ENCODE data around the gene NTNG2.

The NTNG2 gene

DNA sequence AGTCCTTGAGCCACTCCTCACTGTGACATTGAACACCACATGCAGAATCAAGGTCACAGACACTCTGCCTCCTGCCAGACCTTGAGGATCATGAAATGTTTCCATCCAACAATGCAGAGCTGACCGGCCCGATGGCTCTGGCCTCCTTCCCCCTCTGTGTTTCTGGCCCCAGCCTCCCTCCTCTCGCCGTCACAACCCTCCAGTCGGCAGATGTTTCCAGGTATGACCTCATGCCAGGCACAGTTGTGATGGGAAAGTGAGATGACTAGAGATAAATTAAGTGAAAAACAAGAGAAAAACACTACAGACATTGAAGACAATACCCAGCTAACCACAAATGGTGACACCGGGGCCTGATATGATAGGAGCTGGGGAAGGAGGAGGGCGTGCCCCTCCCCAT lies 9.8 kb downstream of the NTNG2 start:
- DNase-seq (ENCODE audit: low read depth): no peak

GRCh38 chr9:132172185-132172584 lies 10.3 kb downstream of the NTNG2 start:
- no peak for DNase-seq (ENCODE audit: low read depth)

DNA sequence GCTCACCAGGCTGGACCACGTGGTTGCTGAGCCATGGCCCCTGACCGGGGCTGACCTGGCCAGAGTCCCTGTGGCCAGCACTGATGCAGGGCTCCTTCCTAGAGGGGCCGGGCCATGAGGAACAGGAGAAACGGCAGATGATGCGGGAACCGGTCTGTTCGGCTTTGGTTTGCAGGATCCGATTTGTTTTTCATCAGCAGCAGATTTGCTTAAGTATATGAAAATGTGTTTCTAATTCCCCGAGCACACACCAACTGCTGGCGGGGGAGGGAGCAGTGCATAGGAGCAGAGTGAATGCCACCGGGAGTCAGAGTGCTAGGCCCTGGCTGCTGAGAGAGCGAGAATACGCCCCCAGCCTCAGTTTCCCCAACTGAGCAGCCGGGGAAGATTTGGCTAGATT lies 13.6 kb downstream of the NTNG2 start:
- no peak for DNase-seq (ENCODE audit: low read depth)

GRCh38 chr9:132176338-132176737 lies 14.5 kb downstream of the NTNG2 start:
- no peak for DNase-seq (ENCODE audit: low read depth)

GRCh38 chr9:132181796-132182313 lies 20.0 kb downstream of the NTNG2 start:
- DNase-seq (ENCODE audit: low read depth): no peak

- no peak for DNase-seq (ENCODE audit: low read depth)
Observed at GRCh38 chr9:132182314-132183091, 20.6 kb downstream of the NTNG2 start.

- no peak for DNase-seq (ENCODE audit: low read depth)
Observed at GRCh38 chr9:132183134-132183533, 21.3 kb downstream of the NTNG2 start.

DNA sequence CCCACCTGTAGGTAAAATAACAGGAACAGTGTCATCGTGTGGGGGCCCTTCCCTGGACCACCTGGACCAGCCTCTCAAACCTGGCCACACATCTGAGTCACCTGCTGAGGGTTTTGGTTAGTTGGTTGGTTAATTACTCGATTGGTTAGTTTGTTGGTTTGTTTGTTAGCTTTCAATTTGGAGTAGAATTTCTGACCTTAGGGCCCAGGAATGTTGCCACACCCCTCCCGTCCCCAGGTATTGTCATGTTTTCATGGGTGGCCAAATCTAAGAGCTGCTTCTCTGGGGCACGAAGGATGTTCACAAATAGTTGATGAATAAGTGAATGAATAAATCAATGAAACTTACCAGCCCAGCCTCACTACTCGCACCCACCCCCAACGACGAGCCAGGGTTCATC lies 21.9 kb downstream of the NTNG2 start:
- DNase-seq (ENCODE audit: low read depth): no peak

DNA sequence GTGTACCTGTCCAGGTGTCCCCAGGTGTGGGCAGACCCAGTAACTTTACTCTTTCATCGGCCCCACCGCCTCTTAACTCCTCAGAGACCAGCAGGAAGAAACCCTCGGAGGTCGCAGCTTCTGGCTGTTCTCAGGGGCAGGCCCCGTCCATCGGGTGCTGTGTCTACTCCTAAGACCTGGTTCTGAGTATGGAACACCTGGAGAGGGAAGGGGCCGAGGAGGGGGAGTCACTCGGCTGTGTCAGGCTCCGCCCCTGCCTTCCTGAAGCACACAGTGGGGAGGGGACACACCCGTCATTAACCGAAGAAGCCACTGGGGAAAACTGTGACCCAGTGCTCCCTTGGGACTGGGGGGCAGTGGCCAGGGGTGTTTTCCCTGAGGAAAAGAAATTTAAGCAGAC lies 22.3 kb downstream of the NTNG2 start:
- no peak for DNase-seq (ENCODE audit: low read depth)

- no peak for DNase-seq (ENCODE audit: low read depth)
Observed at GRCh38 chr9:132185073-132186009, 23.5 kb downstream of the NTNG2 start.

GRCh38 chr9:132187121-132187620 lies 25.3 kb downstream of the NTNG2 start:
- no peak for DNase-seq (ENCODE audit: low read depth)

GRCh38 chr9:132190966-132191365 lies 29.1 kb downstream of the NTNG2 start:
- no peak for DNase-seq (ENCODE audit: low read depth)

DNA sequence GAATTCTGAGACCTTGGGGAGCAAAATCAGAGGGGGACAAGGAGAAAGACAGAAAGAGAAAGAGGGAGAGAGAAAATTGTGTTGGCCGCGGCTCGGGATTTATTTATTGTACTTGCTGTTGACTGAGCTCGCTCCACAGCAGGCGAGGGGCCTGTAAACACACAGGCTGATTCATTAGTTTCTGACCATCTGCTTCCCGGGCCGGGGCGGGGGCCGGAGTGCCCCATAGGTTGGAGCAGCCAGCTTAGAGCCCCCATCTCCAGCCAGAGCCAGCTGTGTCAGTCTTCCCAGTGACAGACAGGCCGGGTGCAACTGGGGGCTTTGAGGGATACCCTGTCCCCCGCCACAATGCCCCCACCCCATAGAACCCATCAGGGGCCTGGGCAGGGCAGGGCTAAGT lies 30.9 kb downstream of the NTNG2 start:
- DNase-seq (ENCODE audit: low read depth): no peak

DNA sequence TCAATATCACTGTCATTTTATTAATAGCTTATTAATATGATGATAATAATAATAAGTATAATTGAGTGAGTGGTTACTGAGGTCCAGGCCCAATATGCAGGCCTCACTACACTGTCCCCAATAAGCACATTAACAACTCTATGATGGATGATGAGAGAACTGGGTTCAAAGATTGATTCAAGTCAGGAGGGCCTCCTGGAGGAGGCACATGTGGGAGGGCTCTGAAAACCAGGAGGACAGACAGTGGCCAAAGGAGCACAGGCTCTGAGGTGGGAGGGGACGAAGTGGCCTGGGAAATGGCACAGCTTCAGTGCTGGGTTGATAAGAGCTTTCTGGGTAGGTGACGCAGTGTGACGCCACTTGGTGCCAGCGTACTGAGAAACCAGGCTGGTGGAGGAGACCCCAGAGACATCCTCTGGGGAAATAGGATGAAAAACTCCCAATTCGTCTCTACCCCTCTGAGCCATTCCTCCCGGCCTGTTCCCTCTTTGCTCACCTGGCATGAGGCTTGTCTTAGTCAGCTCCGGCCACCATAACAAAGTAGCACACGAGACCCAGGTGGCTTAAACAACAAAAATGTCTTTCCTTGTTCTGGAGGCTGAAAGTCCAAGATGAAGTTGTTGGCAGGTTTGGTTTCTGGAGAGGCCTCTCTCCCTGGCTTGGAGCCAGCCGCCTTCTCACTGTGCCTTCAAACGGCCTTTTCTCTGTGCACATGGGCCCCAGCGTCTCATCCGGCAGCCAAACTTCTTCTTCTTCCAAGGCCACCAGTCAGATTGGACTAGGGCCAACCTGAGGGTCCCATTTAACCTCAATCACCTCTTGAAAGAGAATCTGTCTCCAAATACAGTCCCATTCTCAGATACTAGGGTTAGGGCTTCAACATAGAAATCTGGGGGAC lies 31.6 kb downstream of the NTNG2 start:
- DNase-seq (ENCODE audit: low read depth): no peak

GRCh38 chr9:132194508-132194907 lies 32.6 kb downstream of the NTNG2 start:
- no peak for DNase-seq (ENCODE audit: low read depth)

GRCh38 chr9:132197315-132197714 lies 35.5 kb downstream of the NTNG2 start:
- no peak for DNase-seq (ENCODE audit: low read depth)

DNA sequence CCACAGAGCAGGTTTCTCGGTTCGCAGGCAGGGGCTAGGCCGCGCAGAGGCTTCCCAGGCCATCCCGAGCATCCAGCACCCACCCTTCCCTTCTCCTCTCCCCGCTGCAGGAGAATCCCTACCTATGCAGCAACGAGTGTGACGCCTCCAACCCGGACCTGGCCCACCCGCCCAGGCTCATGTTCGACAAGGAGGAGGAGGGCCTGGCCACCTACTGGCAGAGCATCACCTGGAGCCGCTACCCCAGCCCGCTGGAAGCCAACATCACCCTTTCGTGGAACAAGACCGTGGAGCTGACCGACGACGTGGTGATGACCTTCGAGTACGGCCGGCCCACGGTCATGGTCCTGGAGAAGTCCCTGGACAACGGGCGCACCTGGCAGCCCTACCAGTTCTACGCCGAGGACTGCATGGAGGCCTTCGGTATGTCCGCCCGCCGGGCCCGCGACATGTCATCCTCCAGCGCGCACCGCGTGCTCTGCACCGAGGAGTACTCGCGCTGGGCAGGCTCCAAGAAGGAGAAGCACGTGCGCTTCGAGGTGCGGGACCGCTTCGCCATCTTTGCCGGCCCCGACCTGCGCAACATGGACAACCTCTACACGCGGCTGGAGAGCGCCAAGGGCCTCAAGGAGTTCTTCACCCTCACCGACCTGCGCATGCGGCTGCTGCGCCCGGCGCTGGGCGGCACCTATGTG lies 36.1 kb downstream of the NTNG2 start:
- no peak for DNase-seq (ENCODE audit: low read depth)

DNA sequence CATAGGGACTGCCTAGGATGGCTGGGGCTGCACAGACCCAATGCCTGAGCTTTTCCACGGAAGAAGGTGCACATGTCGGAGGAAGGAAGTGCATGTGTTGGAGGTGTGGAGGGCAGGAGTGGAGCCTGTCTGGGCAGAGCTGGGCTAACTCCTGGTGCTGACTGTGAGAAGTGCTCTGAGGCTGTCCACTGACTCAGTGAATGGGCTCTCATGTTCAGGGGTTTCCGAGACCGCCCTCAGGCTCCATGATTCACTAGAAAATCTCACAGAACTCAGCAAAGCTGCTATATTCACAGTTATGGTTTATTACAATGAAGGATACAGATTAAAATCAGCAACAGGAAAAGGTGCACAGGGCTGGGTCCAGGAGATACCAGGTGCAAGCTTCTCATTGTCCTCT lies 37.2 kb downstream of the NTNG2 start:
- DNase-seq (ENCODE audit: low read depth): no peak

DNA sequence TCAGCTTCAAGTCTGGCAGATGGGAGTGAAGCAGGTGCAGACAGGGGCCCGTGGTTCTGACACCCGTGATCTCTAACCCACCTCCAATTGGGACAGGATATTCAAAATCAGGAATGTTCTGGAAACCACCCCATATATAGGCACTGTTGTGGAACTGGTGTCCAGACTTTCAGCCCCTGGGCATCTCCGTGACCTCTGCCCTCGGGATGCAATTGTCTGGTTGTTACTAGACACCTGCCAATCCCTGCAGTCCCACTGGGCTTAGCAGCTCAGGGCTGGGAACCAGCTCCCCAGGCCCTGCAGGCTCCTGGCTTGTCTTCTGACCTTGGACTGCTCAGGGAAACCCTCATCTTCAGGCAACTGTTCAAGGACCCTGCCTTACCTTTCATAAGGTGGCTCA lies 38.8 kb downstream of the NTNG2 start:
- DNase-seq (ENCODE audit: low read depth): no peak

DNA sequence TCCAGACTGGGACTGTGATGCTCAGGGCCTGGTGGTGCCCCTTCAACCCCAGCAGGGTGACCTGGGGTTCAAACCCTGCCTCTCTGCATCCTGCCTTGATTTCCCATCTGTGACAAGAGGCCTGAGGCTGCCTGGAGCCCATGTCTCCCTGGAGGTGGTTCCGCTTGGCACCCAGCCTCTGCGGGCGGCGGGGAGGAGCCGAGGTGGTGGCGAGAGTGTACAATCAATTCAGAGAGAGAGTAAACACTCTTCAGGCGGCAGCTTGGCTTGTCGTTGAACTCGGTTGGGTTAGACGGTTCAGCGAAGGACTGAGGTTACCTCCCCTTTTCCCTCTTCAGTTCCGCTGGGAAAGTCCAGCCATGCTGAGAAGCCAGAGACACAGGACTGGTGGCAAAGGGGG lies 39.3 kb downstream of the NTNG2 start:
- DNase-seq (ENCODE audit: low read depth): no peak

Data from activated T-helper 1 cell treated with Interleukin-2 at 50 U/mL for 16 hours (primary cell).